Measurements from ENCODE around the gene C2orf74.

- TF ChIP-seq POLR2A (IDR thresholded peaks at IDR 0.05) = no peak
- no peak for TF ChIP-seq CTCF (IDR thresholded peaks at IDR 0.05)
Measured at GRCh38 chr2:61157371-61158003, 4.5 kb upstream of the C2orf74 start.
